DND-41 (cell line): ENCODE measurements around the gene AUH.

Source experiments
- CTCF ChIP-seq: IDR thresholded peaks from 2 replicates; pipeline ENCODE4 v1.5.1; 2012; ENCODE audit warnings: borderline replicate concordance, low read length, moderate library complexity, mild to moderate bottlenecking; ENCODE audit not compliant: poor library complexity, severe bottlenecking; ENCODE audit errors: extremely low read depth
- EZH2 ChIP-seq: IDR thresholded peaks from 3 replicates; pipeline ENCODE4 v1.6.1; 2012; ENCODE audit warnings: borderline replicate concordance, low read depth, mild to moderate bottlenecking, moderate library complexity, low read length, inconsistent platforms; ENCODE audit not compliant: severe bottlenecking

- no peak for TF ChIP-seq CTCF
- no peak for TF ChIP-seq EZH2
Observed at GRCh38 chr9:91190062-91190461, 171.7 kb downstream of the AUH start.
